IMR-90 (cell line): Measurements from ENCODE around the gene SERF2. TPM values are rescaled to one million over a fixed set of nuclear protein-coding genes. Genes with fewer than 3 reads are reported as not detected.

Experiments used
- ATAC-seq: fragments of 200-7000 bp; cut with Tn5 transposase; 2 replicates; pipeline ENCODE4 v1.9.1; 2020; ENCODE audit warnings: low read depth, mild to moderate bottlenecking, moderate library complexity
- BruUV-seq: library from RNA; stranded (reverse); fragments of 400-500 nt; replicated peaks from 2 replicates; lab custom pipeline; 2021; lab: Mats Ljungman, UMichigan
- CTCF ChIA-PET: fragments of 300-600 bp; formaldehyde crosslinking; extraction: SDS; loops from one replicate; lab custom pipeline; 2021; ENCODE audit warnings: antibody characterized with exemption; lab: Yijun Ruan, JAX
- POLR2A ChIA-PET: fragments of 300-600 bp; sonication (Branson Sonifier 250); formaldehyde crosslinking; loops from one replicate; lab custom pipeline; 2022; ENCODE audit warnings: antibody characterized with exemption; ENCODE audit not compliant: unreplicated experiment; lab: Charles Lee
- DNase-seq: peaks from one replicate; pipeline ENCODE4 v3.0.0; 2013
- H2AFZ ChIP-seq: replicated peaks from 2 replicates; pipeline ENCODE3; 2013; ENCODE audit warnings: low read length, mild to moderate bottlenecking; ENCODE audit not compliant: poor library complexity
- H2AK5ac ChIP-seq: 2 replicates; pipeline ENCODE4 v1.6.1; 2013; ENCODE audit warnings: low read depth, low read length, inconsistent platforms
- H2AK9ac ChIP-seq: replicated peaks from 2 replicates; pipeline ENCODE3; 2013; ENCODE audit warnings: mild to moderate bottlenecking, low read depth, low read length, moderate library complexity; ENCODE audit not compliant: poor library complexity
- H2BK120ac ChIP-seq: 2 replicates; pipeline ENCODE4 v1.6.1; 2013; ENCODE audit warnings: low read depth, low read length, inconsistent platforms
- H2BK15ac ChIP-seq: 3 replicates; pipeline ENCODE4 v1.6.1; 2013; ENCODE audit warnings: low read depth, low read length, inconsistent platforms
- H2BK20ac ChIP-seq: 2 replicates; pipeline ENCODE4 v1.6.1; 2013; ENCODE audit warnings: low read depth, mild to moderate bottlenecking, inconsistent platforms, low read length, moderate library complexity
- H2BK5ac ChIP-seq: 2 replicates; pipeline ENCODE4 v1.6.1; 2013; ENCODE audit warnings: mild to moderate bottlenecking, low read depth, low read length, inconsistent platforms; ENCODE audit not compliant: poor library complexity, severe bottlenecking
- H3K14ac ChIP-seq: replicated peaks from 2 replicates; pipeline ENCODE4 v1.6.1; 2013; ENCODE audit warnings: low read depth, low read length, inconsistent platforms
- H3K18ac ChIP-seq: 2 replicates; pipeline ENCODE4 v1.6.1; 2013; ENCODE audit warnings: low read depth, low read length, control low read depth
- H3K23ac ChIP-seq: 2 replicates; pipeline ENCODE4 v1.6.1; 2013; ENCODE audit warnings: low read depth, low read length, inconsistent platforms
- H3K27ac ChIP-seq: 2 replicates; pipeline ENCODE4 v1.5.1; 2013; ENCODE audit warnings: mild to moderate bottlenecking, control low read depth, low read length; ENCODE audit not compliant: insufficient read depth
- H3K27me3 ChIP-seq: 2 replicates; pipeline ENCODE4 v1.6.1; 2013; ENCODE audit warnings: low read length; ENCODE audit not compliant: control insufficient read depth, insufficient read depth
- H3K36me3 ChIP-seq: 2 replicates; pipeline ENCODE4 v1.6.1; 2013; ENCODE audit warnings: low read length, mixed read lengths; ENCODE audit not compliant: control insufficient read depth, insufficient read depth
- H3K4ac ChIP-seq: 2 replicates; pipeline ENCODE4 v1.6.1; 2013; ENCODE audit warnings: low read depth, low read length, inconsistent platforms
- H3K4me1 ChIP-seq: 2 replicates; pipeline ENCODE4 v1.6.1; 2013; ENCODE audit warnings: low read length, mixed read lengths; ENCODE audit not compliant: control insufficient read depth, insufficient read depth
- H3K4me2 ChIP-seq: 2 replicates; pipeline ENCODE4 v1.6.1; 2013; ENCODE audit warnings: low read depth, mild to moderate bottlenecking, control low read depth, low read length, moderate library complexity
- H3K4me3 ChIP-seq: 2 replicates; pipeline ENCODE4 v1.5.1; 2013; ENCODE audit warnings: low read depth, mild to moderate bottlenecking, control low read depth, low read length, moderate library complexity; ENCODE audit not compliant: insufficient read depth
- H3K56ac ChIP-seq: 2 replicates; pipeline ENCODE4 v1.6.1; 2013; ENCODE audit warnings: low read length, inconsistent platforms; ENCODE audit not compliant: insufficient read depth; ENCODE audit errors: extremely low read depth
- H3K79me1 ChIP-seq, 2 experiments: 2 replicates each; pipeline ENCODE4 v1.6.1; 2013; ENCODE audit warnings: low read length in 2 of 2, inconsistent platforms in 1 of 2, low read depth in 1 of 2
- H3K9ac ChIP-seq: 2 replicates; pipeline ENCODE4 v1.6.1; 2013; ENCODE audit warnings: low read depth, low read length, control low read depth
- H3K9me1 ChIP-seq: 2 replicates; pipeline ENCODE4 v1.6.1; 2013; ENCODE audit warnings: low read length, inconsistent platforms; ENCODE audit not compliant: insufficient read depth
- H3K9me3 ChIP-seq: 2 replicates; pipeline ENCODE4 v1.6.1; 2013; ENCODE audit warnings: low read length; ENCODE audit not compliant: control insufficient read depth, insufficient read depth
- H4K20me1 ChIP-seq: 2 replicates; pipeline ENCODE4 v1.6.1; 2013; ENCODE audit warnings: low read length, inconsistent platforms; ENCODE audit not compliant: insufficient read depth
- H4K5ac ChIP-seq: 2 replicates; pipeline ENCODE4 v1.6.1; 2013; ENCODE audit warnings: mild to moderate bottlenecking, low read depth, low read length, control low read depth
- H4K8ac ChIP-seq, 2 experiments: 2 replicates each; pipeline ENCODE4 v1.6.1; 2013; ENCODE audit warnings: low read depth in 2 of 2, low read length in 2 of 2, control low read depth in 1 of 2, inconsistent platforms in 1 of 2
- H4K91ac ChIP-seq: 2 replicates; pipeline ENCODE4 v1.6.1; 2013; ENCODE audit warnings: low read depth, low read length, inconsistent platforms; ENCODE audit not compliant: insufficient read depth
- BHLHE40 ChIP-seq: fragments of 150-350 bp; IDR thresholded peaks from 2 replicates; pipeline ENCODE4 v1.6.1; 2016; ENCODE audit warnings: mild to moderate bottlenecking, low read depth, low read length
- CEBPB ChIP-seq: IDR thresholded peaks from 2 replicates; pipeline ENCODE4 v1.6.1; 2012; ENCODE audit warnings: low read depth, low read length, improper control_type of control experiment
- CHD1 ChIP-seq: IDR thresholded peaks from 2 replicates; pipeline ENCODE4 v1.6.1; 2012; ENCODE audit warnings: low read depth, low read length, improper control_type of control experiment
- CTCF ChIP-seq: conservative IDR thresholded peaks from 2 replicates; pipeline ENCODE4 v1.5.1; 2012; ENCODE audit warnings: mild to moderate bottlenecking, low read depth, low read length, improper control_type of control experiment
- ELK1 ChIP-seq: fragments of 150-350 bp; IDR thresholded peaks from 2 replicates; pipeline ENCODE4 v1.6.1; 2016; ENCODE audit warnings: low read depth, mild to moderate bottlenecking, low read length, moderate library complexity, borderline replicate concordance
- FOS ChIP-seq: fragments of 150-350 bp; IDR thresholded peaks from 2 replicates; pipeline ENCODE4 v1.6.1; 2016; ENCODE audit warnings: low read depth, low read length
- MAFK ChIP-seq: IDR thresholded peaks from 2 replicates; pipeline ENCODE4 v1.6.1; 2012; ENCODE audit warnings: low read depth, low read length, improper control_type of control experiment
- MAZ ChIP-seq: IDR thresholded peaks from 2 replicates; pipeline ENCODE4 v1.6.1; 2012; ENCODE audit warnings: low read depth, mild to moderate bottlenecking, low read length, improper control_type of control experiment, moderate library complexity, borderline replicate concordance
- MXI1 ChIP-seq: IDR thresholded peaks from 2 replicates; pipeline ENCODE4 v1.6.1; 2012; ENCODE audit warnings: low read depth, mild to moderate bottlenecking, low read length, moderate library complexity, borderline replicate concordance
- NFE2L2 ChIP-seq: fragments of 150-350 bp; IDR thresholded peaks from 2 replicates; pipeline ENCODE4 v1.6.1; 2016; ENCODE audit warnings: low read depth, mild to moderate bottlenecking, low read length
- POLR2A ChIP-seq: IDR thresholded peaks from 2 replicates; pipeline ENCODE4 v1.6.1; 2012; ENCODE audit warnings: mild to moderate bottlenecking, low read depth, low read length
- RAD21 ChIP-seq: IDR thresholded peaks from 2 replicates; pipeline ENCODE4 v1.6.1; 2012; ENCODE audit warnings: low read length, improper control_type of control experiment
- RCOR1 ChIP-seq: IDR thresholded peaks from 2 replicates; pipeline ENCODE4 v1.6.1; 2012; ENCODE audit warnings: mild to moderate bottlenecking, low read length, improper control_type of control experiment; ENCODE audit not compliant: insufficient replicate concordance
- RFX5 ChIP-seq: IDR thresholded peaks from 2 replicates; pipeline ENCODE4 v1.8.0; 2012; ENCODE audit warnings: low read depth, mild to moderate bottlenecking, low read length, moderate library complexity
- SMC3 ChIP-seq: fragments of 150-350 bp; IDR thresholded peaks from 2 replicates; pipeline ENCODE4 v1.6.1; 2016; ENCODE audit warnings: low read depth, mild to moderate bottlenecking, antibody characterized with exemption, low read length, moderate library complexity
- USF2 ChIP-seq: fragments of 150-350 bp; IDR thresholded peaks from 2 replicates; pipeline ENCODE4 v1.6.1; 2017; ENCODE audit warnings: mild to moderate bottlenecking, antibody characterized with exemption, low read length, low read depth
- WGBS, 2 experiments: methylation state at CpG; one replicate each; pipeline versions ENCODE4 v1.1.5 to v1.1.7; 2013; ENCODE audit warnings: missing lambda C conversion rate in 2 of 2; ENCODE audit not compliant: insufficient read length in 1 of 2; ENCODE audit errors: extremely low coverage in 2 of 2; 5-methylcytosine and 5-hydroxymethylcytosine counted together
- dilution Hi-C: fragments of 300-500 bp; cut with HindIII; formaldehyde crosslinking; loops from one replicate; pipeline ENCODE4 v1.14.3; 2018; ENCODE audit warnings: low sequenced_read_pairs; ENCODE audit not compliant: unreplicated experiment
- in situ Hi-C: fragments of 300-500 bp; cut with MboI; formaldehyde crosslinking; loops from 3 replicates; pipeline ENCODE4 v1.14.3; 2019; ENCODE audit warnings: low sequenced_read_pairs, inconsistent platforms, mixed read lengths
- intact Hi-C: fragments of 100-400 bp; cut with micrococcal nuclease; formaldehyde crosslinking; loops from 2 replicates; pipeline ENCODE4 v1.10.0; 2022
- polyA plus RNA-seq, 3 experiments: library from polyadenylated mRNA; depleted of rRNA; stranded (reverse); fragments of >200 nt; gene quantifications; 2 replicates each; pipeline ENCODE4 v1.2.3, GENCODE V29; 2012; ENCODE audit warnings: low replicate concordance in 1 of 3
- total RNA-seq: library from RNA; depleted of rRNA; stranded (reverse); fragments of >200 nt; gene quantifications from 2 replicates; pipeline ENCODE4 v1.2.3, GENCODE V29; 2012

The SERF2 gene
- total and polyA plus RNA-seq, 2 of the 4 experiments (the other 2 are of a cell fraction), result 526 to 2,187 TPM

GRCh38 chr15:43808435-43808950 lies 16.4 kb downstream of the SERF2 start:
- BruUV-seq, result no TSS peak
- in situ Hi-C loops, result no loop called here
- H2BK15ac ChIP-seq, result no peak overlapping the region
- H4K5ac ChIP-seq, result no peak overlapping the region
- no peak overlapping the region for H3K56ac ChIP-seq
- H2BK20ac ChIP-seq, result no peak overlapping the region
- TF ChIP-seq CTCF (no peak), MAZ (no peak), BHLHE40 (no peak), CEBPB (no peak), RCOR1 (no peak), MAFK (no peak), SMC3 (no peak), RAD21 (no peak), CHD1 (no peak), ELK1 (no peak), POLR2A (no peak), RFX5 (no peak), USF2 (no peak), FOS (no peak), MXI1 (no peak), NFE2L2 (no peak)
- peaks cover 7 to 22% of the 10 kb centered on the region in 2 experiments for H3K79me1 ChIP-seq
- ChIA-PET POLR2A (no interaction called here), CTCF (no interaction called here)
- H3K4me3 ChIP-seq, result no peak overlapping the region
- H3K27ac ChIP-seq, result no peak overlapping the region
- H3K9me1 ChIP-seq, result peaks cover 8% of the 10 kb centered on the region
- H2AFZ ChIP-seq, result no peak overlapping the region
- H2AK5ac ChIP-seq, result no peak overlapping the region
- no peak overlapping the region for H3K4ac ChIP-seq
- no peak for ATAC-seq
- no peaks in the 10 kb centered on the region for H3K9me3 ChIP-seq
- DNase-seq, result no peak
- intact Hi-C loops, result no loop called here
- no peak overlapping the region for H2BK5ac ChIP-seq
- no peaks in the 10 kb centered on the region; the same call in 1 of the 2 replicates for H3K4me1 ChIP-seq
- no peaks in the 10 kb centered on the region for H4K20me1 ChIP-seq
- H3K27me3 ChIP-seq, result no peaks in the 10 kb centered on the region
- WGBS, 2 experiments, result no CpG with 5 or more reads among the region's 5 CpGs
- no peak overlapping the region for H3K14ac ChIP-seq
- H3K9ac ChIP-seq, result no peak overlapping the region
- H3K18ac ChIP-seq, result no peak overlapping the region
- dilution Hi-C loops, result no loop called here
- H2BK120ac ChIP-seq, result no peak overlapping the region
- no peak overlapping the region for H3K23ac ChIP-seq
- no peak overlapping the region for H3K4me2 ChIP-seq
- H3K36me3 ChIP-seq, result peaks cover 67% of the 10 kb centered on the region
- H4K8ac ChIP-seq, result no peak overlapping the region
- H2AK9ac ChIP-seq, result no peak overlapping the region
- no peak overlapping the region for H4K91ac ChIP-seq
